OCI-M1 (cell line): ENCODE results near the gene CTPS1.

Experiments
- DNase-seq: peaks from one replicate; lab custom pipeline; 2025; lab: John Stamatoyannopoulos, UW

CTPS1 gene

GRCh38 chr1:40997096-40997495, 17.6 kb downstream of the CTPS1 start:
- DNase-seq, result no peak

GRCh38 chr1:40998668-40999067, 19.2 kb downstream of the CTPS1 start:
- no peak for DNase-seq

- no peak for DNase-seq
Observed at GRCh38 chr1:41003127-41003639, 23.7 kb downstream of the CTPS1 start.

- peak; percentile 99 for DNase-seq
Observed at GRCh38 chr1:41003640-41004220, 24.2 kb downstream of the CTPS1 start.

GRCh38 chr1:41005876-41006275, 26.4 kb downstream of the CTPS1 start:
- DNase-seq, result no peak

GRCh38 chr1:41006942-41007865, 27.7 kb downstream of the CTPS1 start:
- no peak for DNase-seq

- DNase-seq, result no peak
Observed at GRCh38 chr1:41009466-41009865, 30.0 kb downstream of the CTPS1 start.

- DNase-seq, result no peak
Observed at GRCh38 chr1:41010345-41010744, 30.8 kb downstream of the CTPS1 start.

- DNase-seq, result no peak
Observed at GRCh38 chr1:41013024-41013423, 33.5 kb downstream of the CTPS1 start.

- no peak for DNase-seq
Observed at GRCh38 chr1:41013796-41014195, 34.3 kb downstream of the CTPS1 start.

GRCh38 chr1:41014871-41015270, 35.4 kb downstream of the CTPS1 start:
- DNase-seq, result no peak

GRCh38 chr1:41015281-41015896, 35.9 kb downstream of the CTPS1 start:
- no peak for DNase-seq

GRCh38 chr1:41015897-41016470, 36.5 kb downstream of the CTPS1 start:
- DNase-seq, result no peak

- DNase-seq, result no peak
Observed at GRCh38 chr1:41017141-41018017, 37.9 kb downstream of the CTPS1 start.

GRCh38 chr1:41018018-41018410, 38.5 kb downstream of the CTPS1 start:
- DNase-seq, result no peak

- no peak for DNase-seq
Observed at GRCh38 chr1:41019353-41019745, 39.9 kb downstream of the CTPS1 start.

- no peak for DNase-seq
Observed at GRCh38 chr1:41020109-41020576, 40.6 kb downstream of the CTPS1 start.

- no peak for DNase-seq
Observed at GRCh38 chr1:41020654-41021053, 41.2 kb downstream of the CTPS1 start.

GRCh38 chr1:41021526-41022308, 42.2 kb downstream of the CTPS1 start, which contains the start of gene SLFNL1:
Gene SLFNL1 (minus strand): TSS chr1:41021725. CDS start chr1:41020660, 1,065 bp downstream.
- DNase-seq, result no peak

- no peak for DNase-seq
Observed at GRCh38 chr1:41022424-41022823, 42.9 kb downstream of the CTPS1 start.
